ENCODE results near the gene NT5C1A.

NT5C1A gene

DNA sequence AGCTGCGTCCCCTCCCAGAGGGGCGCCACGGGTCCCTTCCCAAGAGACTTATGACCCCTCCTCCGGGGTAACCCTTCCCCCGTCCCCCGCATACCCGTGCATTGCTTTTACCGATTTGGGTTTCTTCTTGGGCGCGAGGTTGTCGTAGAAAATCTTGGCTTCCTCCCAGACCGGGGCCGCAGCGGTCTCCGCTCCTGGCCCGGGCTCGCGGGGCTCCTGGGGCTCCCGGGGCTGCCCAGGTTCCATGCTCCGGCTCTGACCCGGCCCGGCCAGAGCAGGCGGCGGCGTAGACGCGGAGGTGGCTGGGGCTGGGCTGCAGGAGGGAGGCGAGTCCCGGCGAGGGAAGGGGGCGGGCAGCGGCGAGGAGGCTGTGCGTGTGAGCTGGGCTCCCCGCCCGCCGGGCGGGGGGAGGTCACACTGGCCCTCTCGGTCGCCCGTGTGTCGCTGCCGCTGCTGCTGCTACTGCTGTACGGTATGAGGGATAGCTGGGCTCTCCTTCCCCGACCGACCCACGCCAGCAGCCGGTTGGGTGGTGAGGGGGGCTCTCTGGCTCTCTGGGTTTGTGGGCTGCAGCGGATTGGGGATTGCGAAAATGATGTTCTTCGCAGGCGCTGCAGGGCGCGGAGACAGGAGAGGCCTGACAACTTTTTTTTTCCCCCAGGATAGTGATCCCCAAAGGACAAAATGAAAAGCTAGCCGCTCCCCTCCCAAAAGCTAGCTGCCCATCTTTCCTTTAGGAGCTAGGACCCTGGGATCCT is at the start of gene NT5C1A:
NT5C1A (minus strand) TSS at position 315 of the 758 bp plus-strand sequence; CDS start at position 246, 69 bp downstream.
- DNase-seq, result peak in 1 of 2 donors; percentile 24

DNA sequence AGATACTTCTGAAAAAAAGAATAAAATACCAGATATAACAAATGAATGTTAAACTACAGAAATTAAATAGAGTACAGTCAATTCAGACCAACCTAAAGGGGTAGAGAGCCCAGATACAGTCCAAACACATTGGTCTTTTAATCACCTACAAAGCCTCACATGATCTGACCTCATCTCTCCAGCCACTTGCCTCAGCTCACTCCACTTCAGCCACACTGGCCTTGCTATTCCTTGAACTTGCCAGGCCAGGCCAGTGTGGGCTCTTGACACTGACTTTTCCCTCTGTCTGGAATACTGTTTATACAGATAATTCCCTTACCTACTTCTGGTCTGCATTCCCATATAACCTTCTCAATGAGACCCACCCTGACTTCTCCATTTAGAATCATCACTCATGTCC is 49.8 kb upstream of the NT5C1A start:
- no peak for DNase-seq

DNA sequence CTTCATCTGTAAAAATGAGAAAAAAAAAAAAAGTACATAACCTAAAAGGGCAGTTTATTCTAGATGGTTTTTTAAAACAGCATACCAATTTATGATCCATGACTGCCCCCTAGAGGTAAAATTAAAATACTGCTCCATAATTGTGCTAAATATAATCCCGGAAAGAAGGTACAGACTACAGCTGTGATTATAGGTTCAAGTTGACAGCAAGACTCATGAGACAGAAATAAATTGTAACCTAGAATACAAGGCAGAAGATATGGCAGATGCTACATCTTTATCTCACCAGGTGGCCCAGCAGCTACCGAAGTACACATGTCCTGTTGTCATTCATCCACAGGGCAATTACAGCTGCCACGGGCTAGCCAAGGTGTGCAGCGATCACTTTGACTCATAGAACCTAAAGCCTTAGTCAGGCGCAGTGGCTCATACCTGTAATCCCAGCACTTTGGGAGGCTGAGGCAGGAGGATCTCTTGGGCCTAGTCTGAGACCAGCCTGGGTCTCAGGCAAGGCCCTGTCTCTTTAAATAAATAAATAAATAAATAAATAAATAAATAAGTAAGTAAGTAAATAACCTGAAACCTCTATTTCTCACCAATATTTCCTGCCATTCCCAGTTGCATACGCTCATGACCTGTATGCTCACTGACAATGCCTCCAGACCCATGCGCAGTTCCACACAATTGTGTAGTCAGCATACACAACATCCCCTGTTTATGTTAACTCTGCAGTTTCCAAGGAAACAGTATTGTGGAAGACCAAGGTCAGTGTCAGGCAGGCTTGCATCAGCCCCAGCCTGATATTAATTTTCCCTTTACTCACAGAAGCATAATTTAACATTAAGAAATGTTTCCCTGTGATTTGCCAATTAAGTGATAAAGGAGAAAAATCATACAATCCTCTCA is 48.4 kb upstream of the NT5C1A start:
- peak in 1 of 2 donors; percentile 73 for DNase-seq

GRCh38 chr1:39717809-39718208 is 45.9 kb upstream of the NT5C1A start:
- no peak for DNase-seq

- no peak for DNase-seq
These were observed 41.6 kb upstream of the NT5C1A start for GRCh38 chr1:39713557-39713956.

DNA sequence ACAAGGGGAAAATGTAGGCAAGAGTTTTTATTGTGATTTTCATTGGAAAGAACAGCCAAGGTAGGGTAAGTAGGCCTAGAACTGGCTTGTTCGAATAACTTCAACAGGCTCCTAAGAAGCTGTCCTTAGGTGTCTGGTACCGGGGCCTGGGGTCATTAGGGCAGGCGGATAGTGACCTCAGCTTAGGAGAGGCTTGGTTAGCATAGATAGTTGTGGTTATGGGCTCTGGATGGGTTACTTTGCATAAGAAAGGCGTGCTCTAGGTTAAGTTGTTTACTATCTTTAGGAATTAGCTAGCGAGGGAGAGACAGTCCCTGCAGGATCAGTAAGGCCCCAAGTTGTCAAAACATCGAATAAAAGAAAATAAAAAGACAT is 40.0 kb upstream of the NT5C1A start:
- DNase-seq, result no peak

GRCh38 chr1:39711104-39711965 is 39.4 kb upstream of the NT5C1A start:
- no peak for DNase-seq

GRCh38 chr1:39707506-39707905 is 35.6 kb upstream of the NT5C1A start:
- DNase-seq, result no peak

DNA sequence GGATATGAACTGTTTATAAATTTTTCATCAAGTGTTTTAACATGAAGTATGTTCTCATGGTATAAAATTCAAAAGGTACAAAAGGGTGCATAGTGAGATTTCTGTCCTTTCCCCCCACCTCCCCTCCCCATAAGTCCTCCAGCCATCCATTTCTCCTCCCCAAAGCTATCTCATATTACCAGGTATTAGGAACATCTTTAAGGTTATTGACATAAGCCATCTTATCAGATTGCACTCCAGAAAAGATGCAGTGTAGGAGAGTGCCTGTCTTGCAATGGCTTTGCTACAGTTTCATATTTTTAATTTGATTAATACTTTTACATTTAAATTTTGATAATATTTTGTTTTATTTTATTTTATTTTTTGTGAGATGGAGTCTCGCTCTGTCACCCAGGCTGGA is 32.9 kb upstream of the NT5C1A start:
- no peak for DNase-seq

GRCh38 chr1:39701049-39701439 is 29.1 kb upstream of the NT5C1A start:
- no peak for DNase-seq

- no peak for DNase-seq
These were observed 28.4 kb upstream of the NT5C1A start for GRCh38 chr1:39700348-39700747.

- no peak for DNase-seq
These were observed 27.5 kb upstream of the NT5C1A start for GRCh38 chr1:39699419-39699818.

GRCh38 chr1:39698568-39698967 is 26.7 kb upstream of the NT5C1A start:
- no peak for DNase-seq

DNA sequence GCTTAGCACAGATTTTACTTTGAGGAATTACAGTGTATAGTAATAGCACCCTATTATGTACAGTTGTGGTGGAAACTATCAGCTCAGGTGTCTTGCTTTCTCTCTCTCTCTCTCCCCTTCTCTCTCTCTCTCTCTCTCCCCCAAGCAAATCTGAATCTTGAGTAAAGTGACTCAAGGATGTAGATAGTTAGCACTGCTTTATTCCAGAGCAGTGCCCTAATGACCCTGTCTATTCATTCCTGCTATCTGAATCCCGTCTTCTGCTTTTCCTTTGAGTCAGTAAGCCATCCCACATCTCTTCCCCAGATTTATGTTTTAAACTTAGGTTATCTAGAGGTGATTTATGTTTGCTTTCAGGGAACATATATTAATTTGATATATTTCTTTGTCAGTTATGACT is 24.5 kb upstream of the NT5C1A start:
- DNase-seq, result no peak

DNA sequence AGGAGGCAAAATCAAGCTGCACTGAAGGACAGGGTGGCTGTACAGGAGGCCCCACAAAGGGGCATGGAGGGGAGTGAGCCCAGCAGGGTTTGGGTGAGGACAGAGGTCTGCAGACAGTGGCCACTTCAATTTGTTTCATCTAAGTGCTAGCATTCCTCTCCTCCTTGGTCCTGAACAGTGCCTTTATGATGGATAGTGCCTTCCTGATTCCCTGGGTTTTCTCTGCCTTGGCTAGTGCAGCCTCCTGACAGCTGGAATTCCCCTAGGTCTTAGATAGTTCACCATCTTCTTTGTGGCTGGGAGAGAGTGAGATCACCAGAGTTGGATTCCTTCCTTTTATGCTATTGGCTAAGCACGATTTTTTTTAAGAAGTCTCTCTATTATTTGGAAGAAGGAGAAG is 23.1 kb upstream of the NT5C1A start:
- DNase-seq, result no peak

GRCh38 chr1:39694026-39694425 is 22.1 kb upstream of the NT5C1A start:
- no peak for DNase-seq

- no peak for DNase-seq
These were observed 20.5 kb upstream of the NT5C1A start for GRCh38 chr1:39692152-39693074.

GRCh38 chr1:39691383-39692151 is 19.7 kb upstream of the NT5C1A start, which contains the start of gene HPCAL4:
Gene HPCAL4, minus strand, starts transcription at chr1:39691433. Its CDS starts 6,830 bp downstream, at chr1:39684603.
- peak; percentile 65 for DNase-seq

DNA sequence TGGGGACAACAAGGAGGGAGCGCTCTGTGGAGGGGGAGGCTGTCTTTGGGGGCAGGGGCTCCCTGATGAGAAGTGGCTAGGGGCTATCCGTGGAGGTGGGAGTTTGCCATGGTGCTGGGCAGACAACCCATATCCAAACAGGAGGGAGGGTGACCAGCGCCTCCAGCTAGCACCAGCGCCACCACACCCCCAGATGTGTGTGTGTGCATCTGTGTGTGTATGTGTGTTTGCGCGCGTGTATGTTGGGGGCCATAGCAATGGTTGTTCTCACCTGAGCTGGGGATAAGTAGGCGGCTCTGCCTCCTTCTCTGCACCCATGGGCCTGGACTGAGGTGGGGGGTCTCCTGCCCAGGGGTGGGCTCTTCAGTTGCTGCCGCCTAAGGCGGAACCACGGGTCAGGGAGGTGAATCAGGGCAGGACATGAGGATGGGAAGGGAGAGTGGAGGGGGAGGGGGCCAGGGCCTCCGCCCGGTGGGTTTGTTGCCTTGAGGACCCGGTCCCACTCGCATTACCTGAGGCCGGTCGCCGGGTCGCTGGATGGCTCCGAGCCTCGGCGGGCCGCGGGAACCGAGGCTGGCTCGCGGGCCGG is 19.0 kb upstream of the NT5C1A start:
- no peak for DNase-seq

DNA sequence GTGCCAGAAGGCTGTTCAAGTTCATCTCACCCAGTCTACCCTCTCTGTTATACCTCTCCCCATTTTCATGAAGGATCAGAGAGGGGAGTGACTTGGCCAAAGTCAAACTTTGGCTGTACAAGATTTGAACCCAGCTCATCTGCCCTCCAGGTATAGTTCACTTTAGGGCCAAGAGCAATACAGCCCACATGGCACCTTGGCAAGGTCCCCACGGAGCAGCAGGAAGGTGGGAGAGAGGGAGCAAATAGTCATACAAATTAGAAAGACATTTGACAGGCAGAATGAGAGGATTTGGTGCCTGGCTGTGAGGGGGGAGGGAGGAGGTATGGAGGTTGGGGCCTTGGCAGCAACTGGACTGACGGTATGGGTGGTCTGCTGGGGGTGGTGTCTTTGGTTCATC is 18.3 kb upstream of the NT5C1A start:
- DNase-seq, result no peak

- DNase-seq, result no peak
These were observed 17.7 kb upstream of the NT5C1A start for GRCh38 chr1:39689635-39690034.

Data from hippocampal formation (tissue), 2 donors.